Left renal cortex interstitium (tissue), 4 donors: Measurements from ENCODE around the gene ARHGAP20. TPM values are rescaled to one million over a fixed set of nuclear protein-coding genes. Genes with fewer than 3 reads are reported as not detected.

ENCODE experiments used
- DNase-seq, 4 donors: peaks; one replicate each; pipeline ENCODE4 v3.0.0-alpha.2; 2013; ENCODE audit warnings: low read depth in 4 of 4, low spot score in 2 of 4, missing footprints in 1 of 4
- polyA plus RNA-seq, 4 donors: library from polyadenylated mRNA; unstranded; fragments of 120-200 nt; gene quantifications; one replicate each; pipeline ENCODE4 v1.2.1, GENCODE V29; 2013; ENCODE audit not compliant: insufficient read length in 4 of 4

The ARHGAP20 gene
- polyA plus RNA-seq, 4 donors: 3.9 to 5.2 (median 4.4) TPM

DNA sequence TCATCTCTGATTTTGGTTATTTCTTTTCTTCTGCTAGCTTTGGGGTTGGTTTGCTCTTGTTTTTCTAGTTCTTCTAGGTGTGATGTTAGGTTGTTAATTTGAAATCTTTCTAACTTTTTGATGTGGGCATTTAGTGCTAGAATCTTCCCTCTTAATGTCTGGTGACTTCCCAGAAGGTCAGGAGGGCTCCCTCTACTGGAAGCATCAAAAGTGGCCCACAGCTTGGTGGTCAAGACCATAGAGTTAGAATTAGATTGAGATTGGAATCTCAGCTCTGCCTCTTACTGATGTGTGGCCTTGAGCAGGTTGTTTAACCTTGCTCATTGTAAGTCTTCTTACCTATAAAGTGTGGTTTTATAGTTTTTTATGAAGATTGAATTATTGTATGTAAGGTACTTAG, 183.2 kb downstream of the ARHGAP20 start:
- DNase-seq: no peak

DNA sequence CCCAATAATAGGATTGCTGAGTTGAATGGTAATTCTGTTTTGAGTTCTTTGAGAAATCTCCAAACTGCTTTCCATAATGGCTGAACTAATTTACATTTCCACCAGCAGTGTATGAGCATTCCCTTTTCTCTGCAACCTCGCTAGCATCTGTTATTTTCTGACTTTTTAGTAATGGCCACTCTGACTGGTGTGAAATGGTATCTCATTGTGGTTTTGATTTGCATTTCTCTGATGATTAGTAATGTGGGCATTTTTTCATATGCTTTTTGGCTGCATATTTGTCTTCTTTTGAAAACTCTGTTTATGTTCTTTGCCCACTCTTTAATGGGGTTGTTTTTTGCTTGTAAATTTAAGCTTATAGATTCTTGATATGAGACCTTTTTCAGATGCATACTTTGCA, 185.1 kb downstream of the ARHGAP20 start:
- DNase-seq: no peak
